SK-MEL-5 (cell line): ENCODE results near the gene PTPRG. TPM values are rescaled to one million over a fixed set of nuclear protein-coding genes. Genes with fewer than 3 reads are reported as not detected.
"Not testable (repeated sequence)": the region's sequence is repeated elsewhere in the genome, so short reads cannot be mapped to it uniquely, and the experiment has no call there.

Experiments used
- DNase-seq: peaks from one replicate; pipeline ENCODE4 v3.0.0-alpha.2; 2016; ENCODE audit warnings: low read depth, low spot score
- in situ Hi-C: cut with HindIII; loops from 2 replicates; pipeline ENCODE4 v1.10.0; 2016; ENCODE audit warnings: low sequenced_read_pairs, high pct_unique_total_duplicates, low pct_unique_long_range_greater_than_20kb
- polyA plus RNA-seq, 2 experiments: library from polyadenylated mRNA; depleted of rRNA; stranded (reverse); fragments of >200 nt; gene quantifications; 2 replicates each; pipeline ENCODE4 v1.2.3, GENCODE V29; 2015
- total RNA-seq: library from RNA; depleted of rRNA; stranded (reverse); fragments of >200 nt; shearing (Covaris generic); gene quantifications from 2 replicates; pipeline ENCODE4 v1.2.3, GENCODE V29; 2014; rRNA removed

Gene PTPRG
- total RNA-seq: 35.3 and 36.7 TPM in 2 replicates
- polyA plus RNA-seq (2015; cell fraction: cytosol; rRNA removed): 32.2 and 48.9 TPM in 2 replicates
- polyA plus RNA-seq (2015; cell fraction: nucleus; rRNA removed): 14.7 and 15.2 TPM in 2 replicates

- DNase-seq: peak; percentile 89
- in situ Hi-C loops: no loop called here
These were observed at the start of gene PTPRG for GRCh38 chr3:61561374-61562041. TSS of gene PTPRG (plus strand) at chr3:61561571. CDS start at chr3:61562288, 717 bp downstream.

- no peak for DNase-seq
- in situ Hi-C loops: no loop called here
These were observed 42.8 kb upstream of the PTPRG start for GRCh38 chr3:61518590-61518989.

DNA sequence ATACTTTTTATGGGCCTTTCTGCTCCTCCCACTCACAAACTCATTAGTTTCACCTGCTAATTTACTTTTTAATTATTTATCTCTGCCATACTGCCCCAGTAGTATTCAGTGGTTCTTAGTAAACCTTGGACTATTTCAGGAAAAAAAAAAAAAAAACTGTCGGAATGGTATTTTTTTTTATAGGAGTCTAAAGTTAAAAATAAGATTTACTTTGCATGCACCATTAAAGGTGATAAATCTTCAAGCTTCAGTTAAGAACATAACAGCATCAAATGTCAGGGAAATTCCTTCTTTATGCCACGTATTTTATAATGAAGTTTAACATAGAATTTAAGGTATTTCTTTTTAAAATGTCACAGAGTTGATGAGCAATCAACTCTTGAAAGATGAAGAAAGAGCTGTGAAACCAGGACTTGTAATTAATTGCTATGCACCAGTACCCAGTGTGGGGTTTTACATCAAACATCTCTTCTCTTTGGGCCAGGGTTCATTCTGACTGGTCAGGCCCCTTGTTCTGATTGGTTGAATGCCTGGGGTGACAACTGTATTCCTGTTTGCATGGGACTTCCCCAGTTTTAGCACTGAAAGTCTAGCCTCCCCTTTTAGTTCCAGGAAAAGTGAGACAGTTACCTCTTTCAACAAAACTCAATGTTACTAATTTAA lies 40.3 kb upstream of the PTPRG start:
- in situ Hi-C loops: no loop called here

GRCh38 chr3:61522060-61522459 lies 39.3 kb upstream of the PTPRG start:
- in situ Hi-C loops: no loop called here
- no peak for DNase-seq

More for the DNA sequence above, 40.3 kb upstream of the PTPRG start:
- no peak for DNase-seq

GRCh38 chr3:61522626-61523025 lies 38.7 kb upstream of the PTPRG start:
- in situ Hi-C loops: no loop called here
- no peak for DNase-seq

- in situ Hi-C loops: no loop called here
- DNase-seq: no peak
These were observed 36.4 kb upstream of the PTPRG start for GRCh38 chr3:61524933-61525332.

- DNase-seq: no peak
- in situ Hi-C loops: no loop called here
These were observed 35.1 kb upstream of the PTPRG start for GRCh38 chr3:61526308-61526707.

- no peak for DNase-seq
- in situ Hi-C loops: no loop called here
These were observed 34.4 kb upstream of the PTPRG start for GRCh38 chr3:61527011-61527410.

- in situ Hi-C loops: no loop called here
- DNase-seq: peak; percentile 53
These were observed 31.0 kb upstream of the PTPRG start for GRCh38 chr3:61530355-61530754.

- in situ Hi-C loops: no loop called here
- no peak for DNase-seq
These were observed 29.8 kb upstream of the PTPRG start for GRCh38 chr3:61531528-61531927.

DNA sequence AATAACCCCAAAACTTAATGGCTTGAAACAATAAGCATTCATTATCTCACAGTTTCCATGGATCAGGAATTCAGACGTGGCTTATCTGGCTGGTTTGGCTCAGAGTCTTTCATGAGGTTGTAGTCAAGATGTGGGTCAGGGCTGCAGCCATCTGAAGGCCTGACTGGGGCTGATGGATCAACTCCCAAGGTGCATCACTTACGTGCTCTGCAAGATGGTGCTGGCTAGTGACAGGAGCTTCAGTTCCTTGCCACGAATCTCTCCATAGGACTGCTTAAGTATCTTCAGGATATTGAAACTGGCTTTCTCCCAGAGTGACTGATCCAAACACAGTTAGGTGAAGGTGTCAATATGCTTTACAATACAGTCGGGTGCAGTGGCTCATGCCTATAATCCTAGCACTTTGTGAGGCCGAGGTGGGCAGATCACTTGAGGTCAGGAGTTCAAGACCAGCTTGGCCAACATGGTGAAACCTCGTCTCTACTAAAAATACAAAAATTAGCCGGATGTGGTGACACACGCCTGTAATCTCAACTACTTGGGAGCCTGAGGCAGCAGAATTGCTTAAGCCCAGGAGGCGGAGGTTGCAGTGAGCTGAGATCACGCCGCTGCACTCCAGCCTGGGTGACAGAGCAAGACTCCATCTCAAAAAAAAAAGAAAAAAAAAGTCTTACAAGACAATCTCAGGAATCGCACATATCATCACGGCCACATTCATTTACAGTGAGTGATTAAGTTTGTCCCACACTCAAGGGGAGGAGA lies 28.5 kb upstream of the PTPRG start:
- in situ Hi-C loops: no loop called here

GRCh38 chr3:61535826-61536225 lies 25.5 kb upstream of the PTPRG start:
- no peak for DNase-seq
- in situ Hi-C loops: no loop called here

More for the DNA sequence above, 28.5 kb upstream of the PTPRG start:
- DNase-seq: no peak

DNA sequence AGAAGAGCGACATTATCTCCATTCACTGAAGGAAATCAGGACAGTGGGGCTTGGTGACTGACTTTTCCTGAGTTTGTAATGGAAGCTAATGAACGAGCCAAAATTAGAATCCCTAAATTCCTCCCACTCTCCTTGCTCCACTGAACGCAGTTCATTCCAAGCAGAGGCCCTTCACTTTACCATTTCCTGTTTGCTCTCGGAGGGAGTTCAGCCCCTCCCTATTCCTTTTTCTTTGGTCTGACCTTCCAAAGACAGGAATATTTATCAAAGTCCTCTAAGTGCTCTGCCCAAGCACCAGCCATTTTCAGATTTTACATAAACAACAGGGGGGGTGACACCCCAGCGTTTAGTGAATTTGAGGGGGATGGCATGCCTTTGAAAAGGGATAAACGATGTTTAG lies 24.0 kb upstream of the PTPRG start:
- in situ Hi-C loops: no loop called here
- no peak for DNase-seq

DNA sequence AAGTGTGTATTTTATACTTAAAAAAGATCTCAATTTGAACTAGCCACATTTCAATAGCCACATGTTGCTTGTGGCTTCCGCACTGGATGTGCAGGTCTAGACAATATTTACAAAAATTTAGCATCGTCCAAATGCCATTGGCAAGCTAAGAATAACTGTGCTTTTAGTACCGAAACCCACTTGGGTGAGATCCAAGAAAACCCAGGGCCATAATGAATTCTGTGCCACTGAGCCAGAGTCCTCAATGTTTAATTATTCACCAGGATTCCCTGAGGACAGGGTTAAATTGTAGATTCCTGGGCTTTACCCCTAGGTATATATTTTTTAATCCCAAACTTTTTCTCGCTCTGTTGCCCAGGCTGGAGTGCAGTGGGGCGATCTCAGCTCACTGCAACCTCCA lies 22.9 kb upstream of the PTPRG start:
- in situ Hi-C loops: no loop called here
- no peak for DNase-seq

GRCh38 chr3:61541694-61542093 lies 19.7 kb upstream of the PTPRG start:
- in situ Hi-C loops: no loop called here
- DNase-seq: no peak

DNA sequence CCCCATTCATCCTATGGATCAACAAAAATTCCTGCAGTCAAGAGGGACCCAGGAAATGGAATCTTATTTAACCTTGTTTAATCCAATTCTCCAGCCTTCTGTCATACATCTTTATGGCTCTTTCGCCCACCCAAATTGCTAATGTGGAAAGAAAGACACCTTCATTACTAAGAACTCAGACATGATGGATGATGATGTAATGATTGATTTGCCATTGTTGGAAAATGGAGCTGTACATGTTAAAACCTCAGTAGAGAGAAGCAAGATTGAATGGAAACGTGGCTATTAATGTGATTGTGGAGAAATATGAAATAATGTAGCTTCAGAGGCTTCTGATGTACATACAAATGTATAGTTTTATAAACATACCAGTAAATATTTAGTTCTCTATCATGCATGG lies 15.7 kb upstream of the PTPRG start:
- no peak for DNase-seq
- in situ Hi-C loops: no loop called here

- DNase-seq: no peak
- in situ Hi-C loops: no loop called here
These were observed 13.7 kb upstream of the PTPRG start for GRCh38 chr3:61547625-61548024.

GRCh38 chr3:61552704-61553103 lies 8.7 kb upstream of the PTPRG start:
- DNase-seq, in situ Hi-C loops: not testable (repeated sequence)
